Measurements from ENCODE around the gene CA10.

Gene CA10

DNA sequence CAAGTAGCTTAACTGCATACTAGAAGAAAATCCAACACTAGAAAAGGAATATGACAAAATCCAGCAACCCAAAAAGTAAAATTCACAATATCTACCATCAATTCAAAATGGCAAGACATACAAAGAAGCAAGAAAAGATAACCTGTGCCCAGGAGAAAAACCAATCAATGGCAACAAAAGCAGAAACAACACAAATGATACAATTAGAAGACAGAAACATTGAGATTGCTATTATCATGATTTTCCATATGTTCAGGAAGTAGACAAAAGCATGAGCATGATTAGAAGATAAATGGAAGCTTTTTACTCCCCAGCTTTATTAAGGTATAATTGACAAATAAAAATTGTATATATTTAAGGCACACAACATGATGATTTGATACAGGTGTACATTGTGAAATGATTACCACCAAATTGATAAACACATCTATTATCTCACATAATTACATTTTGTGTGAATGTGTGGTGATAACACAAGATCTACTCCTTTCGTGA lies 117.3 kb downstream of the CA10 start:
- no peak for DNase-seq

DNA sequence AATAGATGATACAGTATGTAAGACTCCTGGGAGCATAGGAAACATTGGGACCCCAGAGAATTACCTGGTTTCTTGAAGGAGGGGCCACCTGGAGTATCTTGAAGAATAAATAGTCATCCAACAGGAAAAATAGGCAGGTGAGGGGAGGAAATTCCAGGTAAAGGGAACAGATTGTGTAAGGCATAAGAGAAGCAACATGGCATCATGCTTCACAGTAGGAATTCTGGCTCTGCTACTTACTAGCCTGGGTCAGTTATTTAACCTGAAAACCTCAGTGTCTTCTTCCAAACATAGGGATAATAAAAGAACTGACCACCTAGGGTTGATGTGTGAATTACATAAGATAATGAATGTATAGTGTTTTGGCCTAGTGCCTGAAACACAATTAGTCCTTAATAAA lies 122.1 kb downstream of the CA10 start:
- DNase-seq = no peak

DNA sequence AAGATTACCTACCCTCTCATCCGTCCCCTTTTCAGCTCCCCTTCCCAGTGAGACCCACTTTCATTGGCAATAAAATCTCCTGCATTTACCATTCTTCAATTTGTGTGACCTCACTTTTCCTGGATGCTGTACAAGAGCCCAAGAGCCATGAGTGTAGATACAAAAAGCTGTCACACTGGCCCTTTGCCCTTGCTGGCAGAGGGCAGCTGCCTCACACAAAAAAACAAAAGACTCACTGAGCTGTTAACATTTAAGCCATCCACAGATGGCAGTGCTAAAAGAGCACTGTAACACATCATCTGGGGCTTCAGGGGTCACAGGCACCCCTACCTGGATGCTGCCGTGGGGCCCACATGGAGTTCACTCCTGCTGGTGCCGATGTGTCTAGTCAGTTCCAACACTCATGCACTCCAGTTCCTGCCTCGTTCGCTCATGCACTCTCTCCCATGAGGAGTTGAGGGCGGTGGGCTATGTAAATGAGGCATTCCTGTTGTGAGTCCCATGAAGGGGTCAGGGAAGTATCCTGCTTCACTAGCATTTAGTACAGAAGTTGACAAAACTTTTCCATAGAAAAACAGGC lies 123.1 kb downstream of the CA10 start:
- no peak for DNase-seq

DNA sequence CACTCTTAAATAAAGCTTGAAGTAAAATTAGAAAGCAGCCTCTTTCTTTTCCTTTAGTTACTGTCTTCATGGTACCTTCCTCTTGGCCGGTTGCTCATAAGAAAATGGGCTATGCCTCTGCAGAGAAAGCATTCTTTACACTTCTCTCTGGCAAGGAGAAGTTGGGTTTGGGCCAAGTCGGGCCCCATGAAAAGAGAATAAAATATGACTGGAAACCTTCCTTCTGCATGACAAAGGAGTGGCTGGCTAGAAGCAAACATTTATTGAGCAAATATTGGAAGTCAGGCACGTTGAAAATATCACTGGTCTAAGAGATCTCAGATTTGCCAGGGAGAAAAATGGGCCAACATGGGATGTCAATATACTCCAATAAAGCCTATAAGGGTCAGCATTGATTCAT lies 126.1 kb downstream of the CA10 start:
- DNase-seq = no peak

DNA sequence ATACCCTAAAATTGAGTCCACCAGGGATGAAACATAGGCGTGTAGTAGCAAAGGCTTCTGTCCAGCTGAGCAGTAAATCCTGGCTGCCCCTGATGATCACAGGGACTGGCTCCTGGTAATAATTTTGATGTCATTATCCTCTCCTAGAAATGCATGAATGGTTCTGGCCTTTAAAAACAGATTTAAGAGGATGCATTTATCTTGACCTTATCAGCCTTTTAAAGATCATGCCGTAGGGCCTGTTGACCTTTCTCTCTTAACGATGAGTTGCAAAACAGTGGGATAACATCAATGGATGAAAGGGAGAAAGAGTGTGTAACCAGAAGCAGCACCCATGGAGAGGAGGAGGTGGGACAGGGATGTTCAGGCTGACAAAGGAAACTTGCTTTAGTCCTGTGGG lies 128.5 kb downstream of the CA10 start:
- DNase-seq = no peak

DNA sequence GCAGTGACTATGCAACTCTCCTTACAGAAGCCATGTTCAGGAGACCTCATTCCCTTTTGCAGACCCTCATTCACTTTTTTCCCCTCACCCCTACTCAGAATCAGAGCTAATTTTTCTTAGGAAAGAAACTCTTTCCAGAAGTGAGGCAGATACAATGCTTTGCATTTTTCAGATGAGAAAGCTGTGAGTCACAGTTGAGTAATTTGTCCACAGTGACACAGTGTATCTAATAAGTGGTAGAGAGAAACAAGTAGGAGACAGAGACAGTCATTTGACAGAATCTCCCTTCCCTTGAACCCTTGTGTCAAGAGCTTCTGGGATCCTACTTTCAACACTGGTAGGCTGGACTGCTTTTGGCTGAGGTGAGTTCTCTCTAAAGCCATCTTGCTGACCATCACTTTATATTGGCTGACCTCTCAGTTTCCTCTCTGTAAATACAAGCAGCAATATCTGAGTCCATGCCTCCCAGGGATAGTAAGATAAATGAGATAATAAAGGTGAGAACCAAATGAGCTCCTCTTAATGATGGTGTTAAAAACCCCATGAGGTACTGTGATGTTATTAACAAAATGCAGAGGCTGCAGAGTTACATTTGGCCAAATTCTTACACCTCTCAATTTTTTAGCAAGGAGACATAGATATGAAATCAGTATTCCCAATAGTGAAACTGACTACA lies 130.8 kb downstream of the CA10 start:
- no peak for DNase-seq

DNA sequence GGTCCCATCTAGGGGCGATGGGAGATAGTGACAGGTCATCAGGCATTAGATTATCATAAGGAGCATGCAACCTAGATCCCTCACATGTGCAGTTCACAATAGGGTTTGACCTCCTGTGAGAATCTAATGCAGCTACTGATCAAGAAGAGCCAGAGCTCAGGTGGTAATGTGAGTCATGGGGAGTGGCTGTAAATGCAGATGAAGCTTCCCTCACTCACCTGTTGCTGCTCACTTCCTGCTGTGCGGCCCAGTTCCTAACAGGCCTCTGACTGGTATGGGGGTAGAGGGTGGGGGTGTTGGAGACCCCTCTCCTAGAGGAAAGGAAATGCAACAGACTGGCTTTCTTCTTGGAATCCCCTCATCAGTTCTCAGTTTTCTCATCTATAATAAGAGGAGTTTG lies 131.4 kb downstream of the CA10 start:
- no peak for DNase-seq

DNA sequence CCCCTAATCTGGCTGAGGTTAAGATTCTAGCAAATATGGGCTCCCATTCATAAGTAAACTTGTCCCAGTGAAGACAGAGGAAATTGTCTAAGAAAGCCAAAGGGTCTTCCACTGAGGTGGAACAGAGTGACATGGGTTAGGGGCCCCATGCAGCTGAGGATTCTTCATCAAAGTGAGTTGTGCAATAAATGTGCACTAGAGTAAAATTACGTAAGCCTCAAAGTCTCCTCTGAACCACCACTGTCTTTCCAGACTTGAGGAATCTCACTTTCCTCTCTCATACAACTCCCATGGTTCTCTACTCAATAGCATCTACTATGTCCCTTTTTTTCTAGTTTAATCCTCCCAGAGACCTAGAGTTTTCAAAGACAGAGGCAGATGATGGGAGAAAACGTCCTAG lies 132.4 kb downstream of the CA10 start:
- DNase-seq = no peak

DNA sequence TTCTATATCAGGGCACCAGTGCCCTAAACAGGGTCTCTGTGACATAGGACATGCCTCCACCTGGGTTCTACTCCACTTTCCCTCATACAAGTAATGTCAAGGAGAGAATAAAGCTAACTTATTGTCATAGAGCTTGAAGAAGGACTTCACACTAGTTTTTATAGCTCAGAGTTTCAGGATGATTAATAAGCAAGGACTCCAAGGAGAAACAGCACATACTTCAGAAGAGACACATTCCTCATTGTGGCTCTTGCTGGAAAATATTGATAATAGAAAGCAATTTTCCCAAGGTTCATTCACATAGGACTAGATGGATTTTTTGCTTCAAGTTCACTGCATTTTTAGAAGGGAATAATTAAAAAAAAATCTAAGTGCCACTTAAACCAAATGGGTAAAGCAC lies 133.3 kb downstream of the CA10 start:
- DNase-seq = no peak

DNA sequence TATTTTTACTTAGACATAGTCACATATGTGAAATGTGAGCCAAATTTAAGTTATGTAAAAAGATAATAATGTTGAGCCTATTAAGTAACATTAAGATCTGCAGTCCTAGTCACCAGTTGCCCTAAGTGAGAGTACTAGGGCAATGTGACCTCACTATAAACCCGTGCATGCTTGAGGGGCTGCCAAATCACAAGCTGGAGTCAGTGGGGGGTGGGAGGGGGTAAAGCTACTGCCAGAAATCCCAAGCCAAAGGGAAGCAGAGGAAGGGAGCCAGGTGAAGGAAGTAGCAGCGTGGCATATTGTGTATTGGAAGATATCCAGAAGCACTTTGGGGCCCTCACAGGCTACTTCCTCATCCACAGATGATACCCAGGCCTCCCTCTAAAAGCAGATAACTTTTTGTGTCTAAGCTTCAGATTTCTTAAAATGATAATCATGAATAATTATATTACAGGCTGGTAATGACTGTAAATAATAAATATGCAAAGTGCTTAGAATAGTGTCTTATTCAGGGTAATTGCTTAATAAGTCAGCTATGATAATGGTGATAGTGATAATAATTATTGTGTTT lies 134.1 kb downstream of the CA10 start:
- no peak for DNase-seq

DNA sequence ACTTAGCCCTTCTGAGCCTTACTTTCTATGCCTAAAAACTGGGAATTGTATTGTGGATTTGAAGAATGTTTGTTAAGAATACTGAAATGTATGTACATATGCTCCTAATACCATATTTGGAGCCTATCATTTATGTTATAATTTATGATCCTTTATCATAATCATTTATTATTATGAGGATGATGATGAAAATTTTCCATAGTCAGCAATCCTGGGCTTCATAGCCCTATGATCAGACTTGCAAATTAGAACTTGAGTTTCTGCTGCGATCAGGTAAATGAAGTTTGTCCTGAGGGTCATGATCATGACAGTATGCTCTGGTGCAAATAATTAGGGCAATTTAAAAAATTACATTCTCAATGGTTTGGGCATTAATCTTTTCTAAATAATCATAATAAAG lies 147.4 kb downstream of the CA10 start:
- DNase-seq = no peak

DNA sequence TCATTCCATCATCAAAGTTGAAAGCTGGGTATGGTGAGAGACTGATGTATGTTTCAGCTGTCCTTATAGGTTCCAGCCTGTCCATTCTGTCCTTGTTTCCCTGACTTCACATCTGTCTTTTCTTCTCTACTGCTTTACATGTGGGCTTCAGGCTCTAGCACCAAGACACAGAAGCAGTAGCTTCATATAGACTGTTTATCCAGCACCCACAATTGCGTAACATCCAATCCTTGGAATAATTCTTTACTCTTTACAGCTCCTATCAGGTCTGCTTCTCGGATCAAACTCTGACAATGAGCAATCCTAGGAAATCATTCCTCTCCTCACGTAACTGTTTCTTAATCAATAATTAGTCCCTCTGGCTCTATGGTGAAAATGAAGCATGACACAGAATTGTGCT lies 158.9 kb downstream of the CA10 start:
- no peak for DNase-seq

DNA sequence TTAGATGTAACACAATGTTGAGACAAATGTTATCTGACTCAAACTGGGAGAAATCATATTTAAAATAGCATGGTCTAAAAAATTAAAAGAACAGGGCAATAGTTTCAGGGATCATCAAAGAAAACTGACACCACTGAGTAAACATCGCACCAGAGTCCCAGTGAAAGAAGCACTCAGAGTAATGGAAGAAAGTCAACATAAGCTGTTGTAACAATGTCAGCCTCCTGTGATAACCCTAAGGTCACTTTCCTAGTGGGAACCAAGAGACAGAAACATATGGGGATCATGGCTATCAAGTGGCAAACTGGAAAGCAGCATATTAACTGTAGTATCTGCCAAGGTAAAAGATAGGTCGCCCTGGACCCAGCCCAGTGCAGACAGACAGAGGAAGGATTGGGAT lies 160.8 kb downstream of the CA10 start:
- DNase-seq = peak; percentile 71

DNA sequence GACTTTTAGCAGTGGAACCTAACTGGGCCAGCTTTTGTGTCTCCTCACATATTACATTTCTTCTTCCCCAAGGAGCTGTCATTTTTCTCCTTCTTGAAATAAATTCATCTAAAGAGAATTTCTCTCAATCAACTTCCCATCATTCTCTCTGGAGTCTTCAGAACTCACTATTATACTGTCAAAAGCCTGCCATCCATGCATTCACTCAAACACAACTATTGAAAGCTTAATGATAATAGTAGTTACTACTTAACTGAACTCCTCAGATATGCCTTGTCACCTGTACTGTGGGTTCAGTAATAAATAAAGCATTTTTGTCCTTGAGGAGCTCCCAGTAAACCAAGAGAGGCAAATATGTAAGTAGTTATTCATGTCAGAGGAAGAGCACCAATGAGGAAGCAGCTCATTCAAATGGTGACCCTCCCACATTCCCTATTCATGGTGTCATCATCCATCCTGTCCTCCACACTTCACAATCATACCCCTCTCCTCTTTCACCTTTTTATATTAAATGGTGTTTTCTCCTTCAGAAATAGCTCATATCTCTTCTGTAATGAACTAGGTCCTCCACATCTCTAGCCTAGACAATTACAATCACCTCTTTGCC lies 162.6 kb downstream of the CA10 start:
- DNase-seq = no peak

DNA sequence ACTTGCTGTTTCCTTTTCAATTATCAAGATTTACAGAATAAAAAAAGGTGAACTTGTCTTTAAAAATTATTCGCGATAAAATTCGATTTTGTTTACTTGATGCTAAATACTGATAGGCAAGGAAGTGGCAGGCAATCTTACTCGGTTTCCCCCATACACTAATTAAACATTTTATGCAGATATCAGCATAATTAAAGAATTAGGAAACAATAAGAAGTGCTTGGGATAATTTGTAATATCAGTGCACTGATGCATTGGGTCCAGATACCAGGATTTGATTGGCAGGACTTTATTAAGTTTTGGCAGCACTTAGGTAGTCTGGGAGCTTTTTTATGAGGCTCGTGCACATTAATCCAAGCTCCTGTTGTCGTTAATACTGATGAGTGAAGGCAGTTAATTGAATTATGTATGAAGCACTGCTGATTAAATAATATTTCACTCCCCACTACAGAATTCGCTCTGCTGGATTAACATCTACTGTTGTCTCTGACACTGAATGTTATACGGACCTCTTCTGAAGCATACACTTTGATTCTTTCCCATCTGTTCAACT lies 165.6 kb downstream of the CA10 start:
- DNase-seq = no peak

DNA sequence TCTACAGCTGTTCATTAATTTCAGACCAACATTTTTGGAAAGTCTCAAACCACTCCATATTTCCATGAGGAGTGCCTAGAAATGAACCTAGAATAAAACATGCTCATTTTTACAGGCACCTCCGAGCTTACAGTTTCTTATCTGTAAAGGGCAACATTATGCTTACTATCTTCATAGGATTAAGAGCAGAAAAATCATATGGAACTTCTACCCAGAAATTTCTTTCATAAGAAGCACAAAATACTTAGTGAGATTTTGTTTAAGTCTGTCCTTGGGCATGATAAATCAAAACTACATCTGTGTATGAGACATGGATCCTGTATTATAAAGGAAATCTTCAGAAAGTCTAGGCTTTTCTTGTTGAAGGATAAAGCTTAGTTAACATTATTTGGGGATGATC lies 187.4 kb downstream of the CA10 start:
- DNase-seq = no peak

DNA sequence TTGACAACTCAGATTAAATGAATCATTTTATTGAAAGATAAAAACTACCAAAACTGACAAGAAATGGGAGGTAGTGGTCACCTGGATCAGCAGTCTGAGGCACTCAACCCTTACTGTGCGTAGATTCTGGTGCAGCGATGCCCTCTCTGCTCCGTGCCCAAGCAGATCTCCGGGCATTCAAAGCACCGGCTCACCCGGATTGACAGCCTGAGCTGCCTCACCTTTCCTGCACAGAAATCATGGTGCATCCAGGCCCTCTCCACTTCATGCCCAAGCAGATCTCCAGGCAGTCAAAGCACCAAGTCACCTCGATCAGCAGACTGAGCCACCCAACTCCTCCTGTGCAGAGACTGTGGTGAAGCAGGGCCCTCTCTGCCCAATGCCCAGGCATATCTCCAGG lies 196.8 kb downstream of the CA10 start:
- no peak for DNase-seq

DNA sequence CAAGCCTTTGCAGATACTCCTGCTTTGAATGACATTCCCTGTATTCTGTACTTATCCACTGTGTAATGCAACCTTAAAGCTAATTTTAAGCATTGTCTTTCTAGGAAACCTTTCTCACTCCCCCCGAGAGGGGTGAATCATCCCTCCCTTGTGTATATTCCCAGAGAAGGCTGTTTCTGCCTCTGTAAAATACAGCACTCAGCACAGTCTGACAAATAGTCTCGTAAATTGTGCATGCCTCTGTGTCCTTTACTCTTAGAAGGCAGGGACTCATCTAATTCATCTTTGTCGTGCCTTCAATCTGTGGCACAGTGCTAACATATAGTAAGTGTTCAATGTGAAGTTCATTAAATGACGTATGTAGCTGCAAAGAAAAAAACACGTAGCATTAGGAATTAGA lies 200.7 kb downstream of the CA10 start:
- DNase-seq = no peak

DNA sequence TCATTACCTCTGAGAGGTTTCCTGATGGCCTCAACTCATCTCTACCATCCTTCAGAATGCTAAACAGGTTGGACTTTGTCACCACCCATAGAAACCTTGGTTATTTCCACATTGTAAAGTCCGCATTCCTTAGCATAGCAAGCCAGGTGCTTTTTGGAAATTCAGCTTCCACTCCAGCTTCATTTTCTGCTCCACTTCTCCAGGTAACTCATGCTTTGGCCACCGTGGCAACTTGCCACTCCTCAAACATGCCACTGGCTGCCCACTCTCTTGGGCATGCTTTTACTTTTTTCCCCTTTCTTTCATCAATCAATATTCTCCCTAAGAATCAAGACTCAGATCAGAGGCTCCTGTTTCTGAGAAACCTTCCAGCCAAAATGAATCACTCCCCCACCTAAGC lies 203.3 kb downstream of the CA10 start:
- no peak for DNase-seq

DNA sequence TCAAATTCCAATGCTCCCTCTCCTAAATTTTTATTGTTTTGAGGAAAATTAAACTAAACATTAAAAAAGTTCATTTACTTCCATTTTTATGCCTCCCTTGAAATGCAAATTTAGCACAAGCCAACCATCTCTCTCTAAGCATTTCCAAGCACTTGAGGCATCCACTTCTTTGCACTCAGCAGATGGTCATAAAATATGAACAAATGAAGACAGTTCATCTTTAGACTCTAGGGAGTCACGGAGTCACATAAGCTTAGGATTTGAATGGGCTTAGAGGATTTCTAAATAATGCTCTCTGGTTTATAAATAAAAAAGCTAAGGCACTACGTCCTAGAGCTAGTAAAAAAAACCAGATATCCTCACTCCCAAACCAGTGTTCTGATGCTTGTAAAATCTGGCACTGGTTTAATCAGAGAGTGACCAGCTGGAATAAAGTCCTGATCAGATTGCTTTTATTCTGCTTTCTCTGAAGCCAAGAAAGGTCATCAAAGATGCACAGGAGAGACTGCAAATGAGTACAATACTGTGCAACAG lies 204.2 kb downstream of the CA10 start:
- no peak for DNase-seq

DNA sequence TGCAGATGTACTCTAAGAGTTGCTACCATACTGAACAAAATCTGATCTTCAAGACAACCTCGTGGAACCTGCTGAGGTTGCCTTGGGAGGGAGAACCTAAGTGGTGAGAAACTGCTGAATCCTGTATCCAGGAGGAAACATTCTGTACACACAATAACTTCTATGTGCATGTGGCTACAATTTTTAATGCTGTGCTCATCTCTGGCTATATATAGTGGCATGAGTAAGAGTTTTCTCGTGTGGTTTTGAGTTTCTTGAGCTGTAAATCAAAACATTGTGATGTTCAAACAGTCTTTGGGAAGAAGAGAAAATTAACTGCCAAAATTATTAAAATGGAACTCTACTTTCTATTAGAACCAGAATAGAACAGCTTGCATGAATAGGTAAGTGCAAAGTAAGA lies 206.8 kb downstream of the CA10 start:
- no peak for DNase-seq

DNA sequence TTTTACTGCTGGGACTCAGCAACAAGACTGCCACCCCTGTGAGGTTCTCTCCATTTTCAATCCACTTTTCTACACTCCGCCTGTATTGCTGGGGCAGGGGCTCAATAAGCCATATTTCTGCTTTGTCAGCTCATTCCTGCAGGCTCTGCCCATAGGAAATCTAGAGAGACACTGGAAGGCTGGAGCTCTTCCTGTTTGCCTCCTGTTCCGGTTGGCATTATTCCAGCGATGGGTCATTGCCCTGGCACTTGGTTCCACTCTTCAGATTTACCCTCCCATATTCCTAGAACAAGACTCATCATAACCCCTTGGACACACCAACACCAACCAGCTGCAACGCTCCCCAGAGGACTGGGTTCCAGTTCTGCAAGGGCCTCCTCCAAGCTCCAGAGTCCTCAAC lies 210.4 kb downstream of the CA10 start:
- peak; percentile 5 for DNase-seq

DNA sequence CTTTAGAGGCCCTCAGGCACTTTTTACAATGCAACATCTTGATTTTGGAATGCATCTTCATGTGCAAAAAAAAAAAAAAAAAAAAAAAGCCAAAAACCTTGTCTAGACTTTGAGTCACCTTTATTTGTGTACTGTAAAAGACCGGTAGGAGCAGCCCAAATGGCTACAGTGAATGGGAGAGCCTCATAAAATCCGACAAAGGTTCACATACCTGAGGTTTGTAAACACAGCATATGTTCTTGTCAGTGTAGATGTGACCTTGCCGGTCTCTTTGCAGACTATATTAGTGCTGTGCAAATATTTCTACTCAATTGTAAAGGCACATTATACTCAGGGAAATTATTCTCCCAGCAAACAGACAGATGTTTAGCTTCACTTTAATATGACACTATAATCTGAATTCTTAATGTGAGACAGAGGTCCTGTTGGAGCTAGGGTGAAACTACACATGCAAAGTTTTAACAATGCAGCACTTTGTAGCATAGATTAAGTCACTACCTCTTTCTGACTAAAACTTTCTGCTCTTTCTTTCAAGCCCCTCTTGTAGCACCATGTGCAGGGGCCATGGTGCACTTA lies 211.3 kb downstream of the CA10 start:
- DNase-seq = peak; percentile 35
